GM18861 (cell line): ENCODE measurements around the gene SPOPL.
"Not testable (repeated sequence)": the region's sequence is repeated elsewhere in the genome, so short reads cannot be mapped to it uniquely, and the experiment has no call there.

Experiments used
- ATAC-seq: cut with Tn5 transposase; IDR thresholded peaks from one replicate; pipeline ENCODE4 v1.9.1; 2021; ENCODE audit not compliant: unreplicated experiment

The SPOPL gene

GRCh38 chr2:138501425-138502254 is at the start of gene SPOPL:
Gene SPOPL (plus strand): TSS chr2:138501770. CDS start chr2:138550217, 48,447 bp downstream.
- peak; percentile 58 for ATAC-seq

GRCh38 chr2:138452324-138452723 is 49.2 kb upstream of the SPOPL start:
- ATAC-seq: no peak

- no peak for ATAC-seq
These were observed 47.8 kb upstream of the SPOPL start for GRCh38 chr2:138453815-138454214.

- no peak for ATAC-seq
These were observed 46.8 kb upstream of the SPOPL start for GRCh38 chr2:138454761-138455160.

- ATAC-seq: no peak
These were observed 46.3 kb upstream of the SPOPL start for GRCh38 chr2:138455275-138455674.

GRCh38 chr2:138455691-138456090 is 45.9 kb upstream of the SPOPL start:
- no peak for ATAC-seq

- ATAC-seq: not testable (repeated sequence)
These were observed 38.9 kb upstream of the SPOPL start for GRCh38 chr2:138462689-138463088.

- ATAC-seq: no peak
These were observed 33.0 kb upstream of the SPOPL start for GRCh38 chr2:138468617-138469016.

GRCh38 chr2:138469411-138469810 is 32.2 kb upstream of the SPOPL start:
- no peak for ATAC-seq

GRCh38 chr2:138470941-138471340 is 30.6 kb upstream of the SPOPL start:
- ATAC-seq: no peak

GRCh38 chr2:138474100-138474825 is 27.3 kb upstream of the SPOPL start:
- ATAC-seq: no peak

GRCh38 chr2:138475277-138475776 is 26.2 kb upstream of the SPOPL start:
- peak; percentile 94 for ATAC-seq

GRCh38 chr2:138476186-138476585 is 25.4 kb upstream of the SPOPL start:
- ATAC-seq: no peak

- no peak for ATAC-seq
These were observed 24.6 kb upstream of the SPOPL start for GRCh38 chr2:138476940-138477339.

- ATAC-seq: not testable (repeated sequence)
These were observed 18.8 kb upstream of the SPOPL start for GRCh38 chr2:138482796-138483195.

- no peak for ATAC-seq
These were observed 16.6 kb upstream of the SPOPL start for GRCh38 chr2:138485019-138485418.

- no peak for ATAC-seq
These were observed 15.0 kb upstream of the SPOPL start for GRCh38 chr2:138486363-138487198.

GRCh38 chr2:138490673-138491494 is 10.7 kb upstream of the SPOPL start:
- ATAC-seq: no peak

- ATAC-seq: no peak
These were observed 10.1 kb upstream of the SPOPL start for GRCh38 chr2:138491495-138491862.

GRCh38 chr2:138492160-138492559 is 9.4 kb upstream of the SPOPL start:
- no peak for ATAC-seq
